Left lung (tissue), 10 donors: Measurements from ENCODE around the gene KRTAP10-7. TPM values are rescaled to one million over a fixed set of nuclear protein-coding genes. Genes with fewer than 3 reads are reported as not detected.
"Not testable (repeated sequence)": the region's sequence is repeated elsewhere in the genome, so short reads cannot be mapped to it uniquely, and the experiment has no call there.

Experiments used
- ATAC-seq: fragments of 200-7000 bp; cut with Tn5 transposase; one replicate; pipeline ENCODE4 v1.9.1; 2020; ENCODE audit warnings: moderate library complexity
- DNase-seq, 4 donors: peaks; one replicate each; pipeline ENCODE4 v3.0.0-alpha.2; 2013 to 2020
- H3K27ac ChIP-seq, 2 donors: fragments of 200-600 bp; sonication (generic) in 1 of 2; one replicate each; pipeline versions ENCODE4 v1.5.0 to v1.8.0; 2020 to 2021
- H3K27me3 ChIP-seq, 2 donors: fragments of 200-600 bp; sonication (generic) in 1 of 2; one replicate each; pipeline versions ENCODE4 v1.5.0 to v1.8.0; 2020 to 2021
- H3K36me3 ChIP-seq, 2 donors: fragments of 200-600 bp; sonication (generic) in 1 of 2; one replicate each; pipeline versions ENCODE4 v1.5.0 to v1.8.0; 2020 to 2021
- H3K4me1 ChIP-seq, 2 donors: fragments of 200-600 bp; one replicate each; pipeline ENCODE4 v1.8.0; 2021
- H3K4me3 ChIP-seq, 2 donors: fragments of 200-600 bp; sonication (generic) in 1 of 2; one replicate each; pipeline versions ENCODE4 v1.5.0 to v1.8.0; 2020 to 2021; ENCODE audit warnings: mild to moderate bottlenecking in 1 of 2
- H3K9me3 ChIP-seq, 2 donors: fragments of 200-600 bp; sonication (generic) in 1 of 2; one replicate each; pipeline versions ENCODE4 v1.5.0 to v1.8.0; 2020 to 2021
- CTCF ChIP-seq, 2 donors: fragments of 200-600 bp; sonication (generic) in 1 of 2; IDR thresholded peaks; one replicate each; pipeline versions ENCODE4 v1.5.0 to v1.8.0; 2021; ENCODE audit warnings: antibody characterized with exemption in 2 of 2
- intact Hi-C, 2 donors: fragments of 100-400 bp; cut with DNase I; formaldehyde crosslinking; loops; one replicate each; pipeline versions ENCODE4 v1.11.2 to v1.14.2; 2022
- polyA plus RNA-seq, 6 donors: library from polyadenylated mRNA; unstranded; fragments of 120-200 nt; gene quantifications; one replicate each; pipeline ENCODE4 v1.2.1, GENCODE V29; 2013; ENCODE audit not compliant: insufficient read length in 6 of 6
- total RNA-seq, 2 donors: library from RNA; stranded (reverse); fragmentation: NEBNext Ultra II Directional; extraction: Animal tissue kit (Norgen Biotek cat#: 25700); gene quantifications; one replicate each; pipeline ENCODE4 v1.2.1, GENCODE V29; 2021
- donor health status: DM: no; HTN: yes; CAD: no.
- donor health status: DM: no; HTN: no; CAD: no.

The KRTAP10-7 gene
- total and polyA plus RNA-seq, 8 donors: not detected

- ATAC-seq (no peak), DNase-seq (no peak)
- Histone ChIP-seq H3K27ac (no peak overlapping the region), H3K9me3 (peaks cover 0 to 35% of the 10 kb centered on the region in 2 donors), H3K36me3 (no peaks in the 10 kb centered on the region), H3K4me1 (no peaks in the 10 kb centered on the region), H3K27me3 (peaks cover 0 to 48% of the 10 kb centered on the region in 2 donors), H3K4me3 (no peak overlapping the region)
- TF ChIP-seq CTCF (IDR thresholded peaks at IDR 0.05): no peak
- intact Hi-C loops: no loop called here
These were observed 21.9 kb upstream of the KRTAP10-7 start for GRCh38 chr21:44578371-44579055.

- DNase-seq (no peak), ATAC-seq (no peak)
- H3K4me3 ChIP-seq: no peak overlapping the region
- peaks cover 0 to 35% of the 10 kb centered on the region in 2 donors for H3K9me3 ChIP-seq
- H3K4me1 ChIP-seq: no peaks in the 10 kb centered on the region
- no peaks in the 10 kb centered on the region for H3K36me3 ChIP-seq
- intact Hi-C loops: no loop called here
- peaks cover 0 to 50% of the 10 kb centered on the region in 2 donors for H3K27me3 ChIP-seq
- no peak for TF ChIP-seq CTCF (IDR thresholded peaks at IDR 0.05)
- H3K27ac ChIP-seq: no peak overlapping the region
These were observed 21.2 kb upstream of the KRTAP10-7 start for GRCh38 chr21:44579056-44579832.

GRCh38 chr21:44579833-44580144, 20.6 kb upstream of the KRTAP10-7 start:
- H3K27me3 ChIP-seq: peaks cover 0 to 48% of the 10 kb centered on the region in 2 donors
- H3K4me1 ChIP-seq: no peaks in the 10 kb centered on the region
- no peak overlapping the region for H3K4me3 ChIP-seq
- no peak for TF ChIP-seq CTCF (IDR thresholded peaks at IDR 0.05)
- H3K36me3 ChIP-seq: no peaks in the 10 kb centered on the region
- intact Hi-C loops: no loop called here
- H3K27ac ChIP-seq: no peak overlapping the region
- H3K9me3 ChIP-seq: peaks cover 0 to 35% of the 10 kb centered on the region in 2 donors
- DNase-seq (no peak), ATAC-seq (no peak)

GRCh38 chr21:44580231-44580821, 20.1 kb upstream of the KRTAP10-7 start, which contains the start of gene KRTAP10-5:
Gene KRTAP10-5, minus strand, starts transcription at chr21:44580604. Its CDS starts 26 bp downstream, at chr21:44580578.
- H3K4me1 ChIP-seq, H3K36me3 ChIP-seq, intact Hi-C loops, H3K4me3 ChIP-seq, ATAC-seq, DNase-seq, H3K27ac ChIP-seq: not testable (repeated sequence)
- Histone ChIP-seq H3K27me3 (peaks cover 0 to 48% of the 10 kb centered on the region in 2 donors), H3K9me3 (peaks cover 0 to 35% of the 10 kb centered on the region in 2 donors)

GRCh38 chr21:44581158-44581557, 19.2 kb upstream of the KRTAP10-7 start:
- Histone ChIP-seq H3K27ac (no peak overlapping the region), H3K27me3 (peaks cover 0 to 53% of the 10 kb centered on the region in 2 donors), H3K4me1 (no peaks in the 10 kb centered on the region), H3K9me3 (peaks cover 0 to 35% of the 10 kb centered on the region in 2 donors), H3K36me3 (no peaks in the 10 kb centered on the region), H3K4me3 (no peak overlapping the region)
- intact Hi-C loops: no loop called here
- ATAC-seq: no peak
- no peak for TF ChIP-seq CTCF (IDR thresholded peaks at IDR 0.05)
- no peak for DNase-seq
